ENCODE results near the gene MRPS16.
"Not testable (repeated sequence)": the region's sequence is repeated elsewhere in the genome, so short reads cannot be mapped to it uniquely, and the experiment has no call there.

DNA sequence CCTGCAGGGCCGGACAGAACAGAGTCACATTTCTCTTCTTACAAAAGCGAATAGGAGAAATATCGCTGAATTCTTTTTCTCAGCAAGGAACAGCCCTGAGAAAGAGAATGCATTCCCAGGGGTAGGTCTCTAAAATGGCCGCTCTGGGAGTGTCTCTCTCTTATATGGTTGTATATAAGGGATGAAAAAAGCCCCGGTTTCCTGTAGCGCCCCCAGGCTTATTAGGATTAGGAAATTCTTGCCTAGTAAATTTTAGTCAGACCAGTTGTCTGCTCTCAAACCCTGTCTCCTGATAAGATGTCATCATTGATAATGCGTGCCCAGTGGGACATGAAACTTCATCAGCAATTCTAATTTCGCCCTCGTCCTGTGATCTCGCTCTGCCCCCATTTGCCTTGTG is 6.2 kb upstream of the MRPS16 start:
- TF ChIP-seq, protein P1, sequence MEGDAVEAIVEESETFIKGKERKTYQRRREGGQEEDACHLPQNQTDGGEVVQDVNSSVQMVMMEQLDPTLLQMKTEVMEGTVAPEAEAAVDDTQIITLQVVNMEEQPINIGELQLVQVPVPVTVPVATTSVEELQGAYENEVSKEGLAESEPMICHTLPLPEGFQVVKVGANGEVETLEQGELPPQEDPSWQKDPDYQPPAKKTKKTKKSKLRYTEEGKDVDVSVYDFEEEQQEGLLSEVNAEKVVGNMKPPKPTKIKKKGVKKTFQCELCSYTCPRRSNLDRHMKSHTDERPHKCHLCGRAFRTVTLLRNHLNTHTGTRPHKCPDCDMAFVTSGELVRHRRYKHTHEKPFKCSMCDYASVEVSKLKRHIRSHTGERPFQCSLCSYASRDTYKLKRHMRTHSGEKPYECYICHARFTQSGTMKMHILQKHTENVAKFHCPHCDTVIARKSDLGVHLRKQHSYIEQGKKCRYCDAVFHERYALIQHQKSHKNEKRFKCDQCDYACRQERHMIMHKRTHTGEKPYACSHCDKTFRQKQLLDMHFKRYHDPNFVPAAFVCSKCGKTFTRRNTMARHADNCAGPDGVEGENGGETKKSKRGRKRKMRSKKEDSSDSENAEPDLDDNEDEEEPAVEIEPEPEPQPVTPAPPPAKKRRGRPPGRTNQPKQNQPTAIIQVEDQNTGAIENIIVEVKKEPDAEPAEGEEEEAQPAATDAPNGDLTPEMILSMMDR (IDR thresholded peaks at IDR 0.05; ENCODE audit: low read length), result not testable (repeated sequence)
- TF ChIP-seq EZH2 (optimal IDR thresholded peaks at IDR 0.05; ENCODE audit: low read depth, low read length), result not testable (repeated sequence)

All from MM.1S (cell line).